Femur (tissue), 1 donor: ENCODE data around the gene TIAM2.
"Not testable (repeated sequence)": the region's sequence is repeated elsewhere in the genome, so short reads cannot be mapped to it uniquely, and the experiment has no call there.

Source experiments
- DNase-seq: peaks from one replicate; pipeline ENCODE4 v3.0.0-alpha.2; 2017

The TIAM2 gene

GRCh38 chr6:155066921-155067680 is 72.0 kb downstream of the TIAM2 start:
- no peak for DNase-seq

DNA sequence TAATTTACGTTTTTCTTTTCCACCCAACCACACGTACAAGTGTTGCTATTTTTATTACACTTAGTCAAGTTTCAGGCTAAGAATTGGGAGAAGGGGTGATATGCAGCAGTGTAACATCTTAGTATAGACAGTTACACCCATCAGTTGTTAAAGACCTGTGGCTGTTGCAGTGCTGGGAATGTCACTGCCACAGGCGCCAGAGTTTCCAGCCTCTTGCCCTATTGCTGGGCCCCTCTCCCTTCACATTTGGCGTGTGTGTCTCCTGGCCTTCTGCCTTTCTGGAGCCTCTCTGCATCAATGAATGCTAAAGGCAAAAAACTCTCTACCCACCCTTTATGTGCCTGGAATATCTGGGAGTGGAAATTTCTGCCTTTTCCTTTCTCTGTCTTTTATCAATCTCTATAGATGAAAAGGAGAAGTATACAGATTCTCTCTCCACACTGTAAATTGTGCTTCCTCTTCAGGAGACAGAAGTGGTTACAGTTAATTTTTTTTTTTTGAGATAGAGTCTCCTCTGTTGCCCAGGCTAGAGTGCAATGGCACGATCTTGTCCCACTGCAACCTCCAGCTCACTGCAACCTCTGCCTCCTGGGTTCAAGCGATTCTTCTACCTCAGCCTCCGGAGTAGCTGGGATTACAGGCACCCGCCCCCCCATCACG is 73.0 kb downstream of the TIAM2 start:
- DNase-seq: peak; percentile 83

GRCh38 chr6:155069543-155069942 is 74.4 kb downstream of the TIAM2 start:
- DNase-seq: no peak

DNA sequence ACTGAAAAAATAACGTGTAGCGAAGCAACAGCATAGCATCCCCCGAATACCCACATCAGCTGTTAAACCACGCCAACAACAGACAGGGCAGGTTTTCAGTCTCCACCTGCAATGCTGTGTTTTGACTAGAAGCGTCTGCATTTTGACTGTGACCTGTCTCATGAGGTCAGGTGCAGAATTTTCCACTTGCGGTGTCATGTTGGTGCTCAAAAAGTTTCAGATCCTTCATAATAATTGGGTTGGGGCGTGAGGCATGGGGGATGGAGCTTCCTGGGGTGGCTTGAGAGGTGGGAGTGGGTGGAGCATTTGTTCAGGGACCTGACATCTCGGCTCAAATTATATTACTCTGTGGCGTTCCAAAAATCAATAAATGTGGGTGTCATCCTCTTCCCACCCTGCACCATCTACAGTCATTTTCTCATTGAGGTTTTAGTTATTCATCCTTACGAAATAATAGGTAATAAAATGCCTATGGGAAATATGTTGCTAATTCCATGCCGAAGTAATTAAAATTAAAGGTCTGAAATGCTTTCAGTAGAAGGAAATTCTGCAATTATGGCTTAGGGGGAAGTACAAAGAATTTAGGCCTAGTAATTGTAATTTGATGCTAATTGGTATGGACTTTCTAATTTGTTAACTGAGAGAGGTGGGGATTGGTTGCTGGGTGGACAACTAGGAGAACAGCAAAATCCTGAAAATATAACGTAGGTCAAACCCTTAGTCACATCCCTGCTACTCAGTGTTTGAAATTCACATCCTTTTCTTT is 81.0 kb downstream of the TIAM2 start:
- no peak for DNase-seq

- DNase-seq: no peak
Observed at GRCh38 chr6:155077331-155077730, 82.2 kb downstream of the TIAM2 start.

- DNase-seq: no peak
Observed at GRCh38 chr6:155077784-155078183, 82.7 kb downstream of the TIAM2 start.

- DNase-seq: peak; percentile 61
Observed at GRCh38 chr6:155078331-155078745, 83.2 kb downstream of the TIAM2 start.

DNA sequence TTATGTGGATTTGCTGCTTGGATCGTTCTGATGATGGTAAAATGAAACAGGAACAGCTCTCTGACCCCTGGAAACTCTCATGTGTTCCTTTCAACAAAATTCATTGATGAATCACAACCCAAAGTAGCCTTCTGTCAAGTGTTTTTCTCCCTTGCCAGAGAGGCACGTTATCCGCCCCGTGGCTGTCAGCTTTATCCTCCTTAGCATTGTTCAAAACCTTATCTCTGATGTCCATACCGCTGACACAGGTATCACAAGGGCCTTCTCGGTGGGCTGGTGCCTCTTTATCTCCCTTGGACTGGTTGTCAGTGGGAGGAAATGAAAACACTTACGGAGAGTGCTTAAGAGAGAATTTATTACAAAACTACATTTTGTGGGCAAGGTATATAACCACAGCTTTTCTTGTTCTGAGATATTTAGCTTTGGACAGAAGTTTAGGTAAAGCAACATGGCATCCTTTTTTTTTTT is 84.9 kb downstream of the TIAM2 start:
- no peak for DNase-seq

DNA sequence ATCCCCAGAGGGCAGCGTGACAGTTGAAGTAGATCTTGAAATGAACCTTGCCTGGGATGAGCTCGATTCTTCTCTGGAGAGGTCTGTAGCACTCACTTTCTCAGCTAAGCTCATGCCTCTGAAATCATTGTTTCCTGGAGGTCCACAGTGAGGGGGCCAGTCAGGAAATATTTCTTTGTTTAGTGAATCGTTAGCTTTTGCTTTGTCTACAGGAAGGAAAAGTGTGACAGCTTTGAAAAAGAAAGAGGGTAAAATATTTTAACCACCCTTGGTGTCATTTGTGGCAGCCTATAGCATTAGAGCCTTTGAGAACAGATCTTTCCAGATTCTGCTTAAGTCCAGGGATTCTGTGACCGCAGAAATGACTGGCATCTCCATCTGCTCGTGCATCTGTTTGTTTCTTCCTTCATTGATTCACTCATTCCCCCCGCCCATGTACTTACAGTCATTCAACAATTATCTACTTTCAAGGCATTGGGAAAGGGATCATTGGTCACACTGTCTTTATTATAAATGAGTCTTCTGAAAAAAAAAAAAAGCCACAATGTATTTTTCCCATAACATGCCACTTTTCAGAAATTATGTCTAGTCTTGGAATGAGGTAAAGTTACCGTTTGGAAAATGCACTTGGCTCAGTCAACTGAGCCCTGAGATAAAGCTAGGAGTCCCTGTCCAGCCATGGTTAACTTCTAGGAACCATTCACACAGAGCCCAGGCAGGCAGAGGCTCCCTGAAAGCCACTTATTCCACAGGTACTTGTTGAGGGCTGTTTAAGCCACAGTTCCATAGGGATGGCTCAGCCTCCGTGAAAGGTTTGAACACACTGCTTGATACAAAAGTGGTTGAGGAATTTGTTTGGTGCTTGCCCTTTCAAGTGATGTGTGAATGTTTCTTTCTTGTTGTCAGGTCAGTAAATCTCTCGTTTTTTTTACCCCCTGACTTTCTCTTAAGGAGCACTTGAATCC is 86.0 kb downstream of the TIAM2 start:
- no peak for DNase-seq

- no peak for DNase-seq
Observed at GRCh38 chr6:155084431-155085123, 89.5 kb downstream of the TIAM2 start.

DNA sequence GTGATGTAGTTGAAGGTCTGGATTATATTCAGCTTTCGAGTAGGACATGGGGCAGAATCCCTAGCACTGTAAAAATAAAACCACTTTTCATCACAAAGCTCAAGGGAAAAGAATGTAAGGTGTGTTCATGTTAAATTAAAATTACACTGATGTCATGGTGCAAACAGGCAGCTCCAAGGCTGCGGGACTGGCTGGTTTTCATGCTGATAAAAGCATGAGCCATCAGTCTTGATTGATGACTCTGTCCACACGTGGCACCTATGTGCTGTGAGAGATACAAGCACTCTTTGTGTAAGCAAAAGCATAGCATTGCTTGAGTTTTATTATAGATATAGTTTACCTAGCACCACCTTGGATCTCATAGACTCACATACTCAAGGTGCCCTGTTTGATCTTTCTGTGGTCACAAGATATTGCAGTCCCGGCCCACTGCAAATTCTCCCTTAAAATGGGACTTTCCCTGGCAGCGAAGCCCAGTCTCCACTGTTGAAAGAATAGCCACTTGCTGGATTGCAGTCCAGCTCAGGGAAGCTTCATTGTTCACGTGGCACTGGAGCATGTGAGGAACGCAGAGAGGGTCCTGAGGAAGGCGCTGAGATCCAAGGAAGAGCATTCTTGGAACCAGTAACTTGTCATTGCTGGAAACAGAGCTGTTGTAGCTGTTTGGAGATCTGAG is 90.6 kb downstream of the TIAM2 start:
- no peak for DNase-seq

GRCh38 chr6:155088856-155089255 is 93.7 kb downstream of the TIAM2 start:
- DNase-seq: no peak

DNA sequence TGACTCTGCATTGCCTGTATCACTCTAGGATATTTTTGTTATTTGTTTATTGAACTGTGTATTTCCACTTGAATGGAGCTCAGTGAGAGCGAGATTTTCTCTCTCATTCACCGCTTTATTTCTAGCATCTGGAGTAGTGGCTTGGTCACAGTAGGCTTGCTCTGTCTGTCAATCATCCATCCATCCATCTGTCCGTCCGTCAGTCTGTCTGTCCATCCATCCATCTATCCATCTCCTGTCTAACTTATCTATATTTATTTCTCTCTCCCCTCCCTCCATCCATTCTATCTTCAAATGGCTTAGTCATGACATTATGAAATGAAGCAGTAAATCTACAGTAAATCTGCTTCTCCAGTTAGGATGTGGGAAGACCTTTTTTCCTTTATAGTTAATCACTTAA is 94.6 kb downstream of the TIAM2 start:
- no peak for DNase-seq

DNA sequence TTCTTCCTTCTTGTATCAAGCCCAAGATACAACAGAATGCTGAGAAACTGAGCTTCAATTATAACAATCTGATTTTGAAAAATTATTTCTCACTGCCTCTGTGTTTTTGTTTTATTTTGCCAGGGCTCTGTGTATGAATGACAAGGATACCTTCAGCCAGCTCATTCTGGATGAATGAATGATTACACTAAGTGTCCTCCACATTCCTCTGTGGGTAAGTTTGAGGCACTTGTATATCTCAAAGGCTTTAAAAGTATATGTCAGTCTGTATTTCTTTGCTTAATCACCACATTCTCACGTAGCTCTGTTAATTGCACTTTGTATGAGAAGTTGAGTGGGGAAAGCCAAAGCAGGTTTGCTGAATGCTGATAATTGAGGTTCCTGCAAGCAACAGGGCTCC is 95.1 kb downstream of the TIAM2 start:
- DNase-seq: no peak

DNA sequence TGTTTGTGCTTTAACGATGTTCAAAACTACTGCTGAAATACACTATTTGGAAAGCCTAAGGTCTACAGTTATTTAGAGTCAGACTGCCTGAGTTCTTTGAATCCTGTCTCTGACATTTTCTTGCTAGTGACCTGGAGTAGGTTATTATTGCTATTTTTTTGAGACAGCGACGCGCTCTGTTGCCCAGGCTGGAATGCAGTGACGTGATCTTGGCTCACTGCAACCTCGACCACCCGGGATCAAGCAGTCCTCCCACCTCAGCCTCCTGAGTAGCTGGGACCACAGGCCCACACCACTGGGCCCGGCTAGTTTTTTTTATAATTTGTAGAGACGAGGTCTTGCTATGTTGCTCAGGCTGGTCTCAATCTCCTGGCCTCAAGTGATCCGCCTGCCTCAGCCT is 96.6 kb downstream of the TIAM2 start:
- DNase-seq: no peak

DNA sequence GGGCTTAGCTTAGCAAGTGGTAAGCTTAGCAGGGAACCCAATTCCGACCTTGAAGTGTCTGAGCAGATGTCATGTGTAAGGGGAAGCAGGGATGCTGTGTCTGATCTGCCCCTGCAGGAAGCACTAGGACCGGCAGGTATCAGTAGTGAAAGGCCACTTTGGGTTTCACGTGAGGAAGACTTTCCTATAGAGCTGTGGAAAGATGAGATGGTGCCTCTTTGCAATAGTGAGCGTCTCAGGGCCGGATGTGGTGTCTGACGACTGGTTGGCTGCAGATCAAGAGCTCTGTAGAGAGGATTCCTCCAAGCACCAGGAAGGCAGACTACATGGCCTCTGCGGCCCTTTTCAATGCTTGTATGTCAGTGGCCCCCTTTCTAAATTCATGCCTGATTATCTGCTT is 98.3 kb downstream of the TIAM2 start:
- DNase-seq: no peak

DNA sequence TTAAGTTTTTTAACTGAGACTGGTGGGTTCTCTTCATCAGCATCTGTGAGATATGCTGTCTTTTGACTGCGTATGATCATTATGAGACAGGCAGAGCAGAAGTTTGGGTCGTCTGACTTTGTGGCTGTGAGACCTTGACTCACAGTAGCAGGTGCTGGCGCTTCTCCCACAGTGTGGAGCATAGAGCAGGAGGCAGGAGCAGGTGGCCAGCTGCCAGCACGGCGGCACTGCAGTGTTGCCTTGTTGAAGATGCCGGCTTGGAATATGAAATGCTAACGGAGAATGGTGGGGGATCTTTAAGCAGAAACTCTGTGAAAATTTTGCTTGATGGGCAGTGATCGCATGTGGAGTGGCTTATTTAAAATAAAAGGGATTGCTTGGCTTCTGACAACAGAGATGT is 105.0 kb downstream of the TIAM2 start:
- peak; percentile 71 for DNase-seq

- DNase-seq: no peak
Observed at GRCh38 chr6:155100591-155100990, 105.5 kb downstream of the TIAM2 start.

- not testable (repeated sequence) for DNase-seq
Observed at GRCh38 chr6:155103083-155103645, 108.0 kb downstream of the TIAM2 start.

DNA sequence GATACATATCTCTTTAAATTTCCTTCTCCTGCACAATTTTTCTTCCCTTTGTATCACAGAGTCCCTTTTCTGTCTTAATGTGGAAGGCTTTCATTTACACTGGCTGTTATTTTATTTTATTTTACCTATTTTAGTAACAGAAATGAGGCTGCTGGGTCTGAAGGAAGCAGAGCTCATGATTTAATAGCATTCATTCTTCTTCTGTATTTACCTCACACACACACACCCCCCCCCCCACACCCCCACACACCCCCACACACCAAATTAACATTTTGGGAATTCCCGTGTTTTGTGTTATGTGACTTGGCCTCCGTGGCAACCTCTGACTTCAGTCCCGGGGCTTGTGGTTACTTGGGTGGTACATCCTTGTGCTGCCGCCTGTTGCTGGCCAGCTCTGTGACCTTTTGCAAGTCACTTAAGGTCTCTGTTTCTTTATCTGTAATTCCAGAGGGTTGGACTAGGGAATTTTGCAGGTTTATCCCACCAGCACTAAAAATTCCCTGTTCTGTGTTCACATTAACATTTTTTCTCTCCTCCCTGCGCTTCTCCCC is 108.8 kb downstream of the TIAM2 start:
- DNase-seq: no peak
